ENCODE data around the gene CIZ1.

GRCh38 chr9:128148509-128149000, 42.8 kb downstream of the CIZ1 start:
- TF ChIP-seq POLR2A (IDR thresholded peaks at IDR 0.05) (no peak), CTCF (IDR thresholded peaks at IDR 0.05) (no peak)
